Activated CD4-positive, alpha-beta T cell treated with anti-CD3 and anti-CD28 coated beads for 24 hours (primary cell): ENCODE measurements around the gene BCOR.

Experiments
- DNase-seq, 2 donors: peaks; one replicate each; pipeline ENCODE4 v3.0.0-alpha.2; 2020; ENCODE audit warnings: low read depth in 2 of 2

The BCOR gene

GRCh38 chrX:40084471-40085101 is 13.2 kb downstream of the BCOR start:
- DNase-seq: no peak

- no peak for DNase-seq
Observed at GRCh38 chrX:40083979-40084359, 13.8 kb downstream of the BCOR start.

- DNase-seq: no peak
Observed at GRCh38 chrX:40083120-40083978, 14.4 kb downstream of the BCOR start.

- DNase-seq: no peak
Observed at GRCh38 chrX:40082447-40083119, 15.2 kb downstream of the BCOR start.

- no peak for DNase-seq
Observed at GRCh38 chrX:40081679-40082068, 16.1 kb downstream of the BCOR start.

GRCh38 chrX:40080894-40081678 is 16.7 kb downstream of the BCOR start:
- no peak for DNase-seq

GRCh38 chrX:40079572-40079971 is 18.2 kb downstream of the BCOR start:
- no peak for DNase-seq

GRCh38 chrX:40078489-40079227 is 19.1 kb downstream of the BCOR start:
- DNase-seq: no peak

GRCh38 chrX:40077906-40078305 is 19.9 kb downstream of the BCOR start:
- DNase-seq: no peak

GRCh38 chrX:40076750-40077575 is 20.8 kb downstream of the BCOR start:
- no peak for DNase-seq

- no peak for DNase-seq
Observed at GRCh38 chrX:40074959-40075332, 22.8 kb downstream of the BCOR start.

GRCh38 chrX:40074080-40074958 is 23.4 kb downstream of the BCOR start:
- no peak for DNase-seq

- no peak for DNase-seq
Observed at GRCh38 chrX:40073439-40074054, 24.2 kb downstream of the BCOR start.

GRCh38 chrX:40072246-40072645 is 25.5 kb downstream of the BCOR start:
- no peak for DNase-seq

GRCh38 chrX:40068048-40068447 is 29.7 kb downstream of the BCOR start:
- DNase-seq: no peak

GRCh38 chrX:40066700-40067099 is 31.1 kb downstream of the BCOR start:
- DNase-seq: no peak

- DNase-seq: no peak
Observed at GRCh38 chrX:40065296-40066046, 32.3 kb downstream of the BCOR start.

- no peak for DNase-seq
Observed at GRCh38 chrX:40064055-40064597, 33.6 kb downstream of the BCOR start.
